Neural progenitor cell (in vitro differentiated cells): ENCODE data around the gene KAT2B. TPM values are rescaled to one million over a fixed set of nuclear protein-coding genes. Genes with fewer than 3 reads are reported as not detected.

ENCODE experiments used
- DNase-seq: peaks from one replicate; pipeline ENCODE4 v3.0.0-alpha.2; 2016; ENCODE audit warnings: low spot score
- H2AFZ ChIP-seq: fragments of 200-600 bp; sonication (generic); replicated peaks from 2 replicates; pipeline ENCODE4 v1.6.1; 2016; ENCODE audit warnings: antibody characterized with exemption
- H3F3A ChIP-seq: fragments of 200-600 bp; sonication (generic); 2 replicates; pipeline ENCODE4 v1.6.1; 2016; ENCODE audit warnings: antibody characterized with exemption, low read depth
- H3K27ac ChIP-seq: fragments of 200-600 bp; sonication (generic); 2 replicates; pipeline ENCODE4 v1.5.1; 2016; ENCODE audit warnings: mild to moderate bottlenecking
- H3K27me3 ChIP-seq: fragments of 200-600 bp; sonication (generic); 2 replicates; pipeline ENCODE4 v1.6.1; 2016; ENCODE audit warnings: mild to moderate bottlenecking, moderate library complexity
- H3K36me3 ChIP-seq: fragments of 200-600 bp; sonication (generic); 2 replicates; pipeline ENCODE4 v1.5.1; 2016
- H3K4me1 ChIP-seq: fragments of 200-600 bp; sonication (generic); 2 replicates; pipeline ENCODE4 v1.6.1; 2016; ENCODE audit warnings: mixed run types
- H3K4me2 ChIP-seq: fragments of 200-600 bp; sonication (generic); 2 replicates; pipeline ENCODE4 v1.6.1; 2016
- H3K4me3 ChIP-seq: fragments of 200-600 bp; sonication (generic); 2 replicates; pipeline ENCODE4 v1.5.1; 2016
- H3K79me2 ChIP-seq: fragments of 200-600 bp; sonication (generic); 2 replicates; pipeline ENCODE4 v1.6.1; 2016; ENCODE audit warnings: low read depth
- H3K9ac ChIP-seq: fragments of 200-600 bp; sonication (generic); 2 replicates; pipeline ENCODE4 v1.6.1; 2016
- H3K9me3 ChIP-seq: fragments of 200-600 bp; sonication (generic); 2 replicates; pipeline ENCODE4 v1.5.1; 2016; ENCODE audit warnings: low read depth
- H4K20me1 ChIP-seq: fragments of 200-600 bp; sonication (generic); 2 replicates; pipeline ENCODE4 v1.6.1; 2016; ENCODE audit warnings: low read depth
- H3K27ac Mint-ChIP-seq: 3 replicates; pipeline ENCODE4 v1.8.0; 2021; ENCODE audit warnings: mixed read lengths
- H3K27me3 Mint-ChIP-seq: 2 replicates; pipeline ENCODE4 v1.8.0; 2022; ENCODE audit warnings: low read depth, mild to moderate bottlenecking, inconsistent platforms, moderate library complexity, mixed read lengths; ENCODE audit not compliant: insufficient read depth
- H3K36me3 Mint-ChIP-seq: 3 replicates; pipeline ENCODE4 v1.8.0; 2021; ENCODE audit warnings: mixed read lengths
- H3K4me1 Mint-ChIP-seq: 3 replicates; pipeline ENCODE4 v1.8.0; 2021; ENCODE audit warnings: mixed read lengths
- H3K4me3 Mint-ChIP-seq: 3 replicates; pipeline ENCODE4 v1.8.0; 2021; ENCODE audit warnings: mild to moderate bottlenecking, moderate library complexity, mixed read lengths
- H3K9me3 Mint-ChIP-seq: 3 replicates; pipeline ENCODE4 v1.8.0; 2020; ENCODE audit warnings: mixed read lengths
- EZH2 ChIP-seq: fragments of 200-600 bp; sonication (generic); IDR thresholded peaks from 2 replicates; pipeline ENCODE4 v1.6.1; 2017; ENCODE audit warnings: antibody characterized with exemption, mild to moderate bottlenecking, moderate library complexity
- EZH2phosphoT487 ChIP-seq: fragments of 200-600 bp; sonication (generic); IDR thresholded peaks from 2 replicates; pipeline ENCODE4 v1.6.1; 2017; ENCODE audit warnings: antibody characterized with exemption
- total RNA-seq: library from RNA; depleted of rRNA; stranded (reverse); fragments of >200 nt; gene quantifications from 2 replicates; pipeline ENCODE4 v1.2.3, GENCODE V29; 2015; ENCODE audit warnings: low replicate concordance
- TF ChIP-seq, protein P1 (sequence below): fragments of 200-600 bp; sonication (generic); IDR thresholded peaks from 2 replicates; pipeline ENCODE4 v1.5.1; 2017; ENCODE audit warnings: antibody characterized with exemption, mild to moderate bottlenecking

The KAT2B gene
- total RNA-seq, 1 donor from 2014 or later = 21.6 TPM

DNA sequence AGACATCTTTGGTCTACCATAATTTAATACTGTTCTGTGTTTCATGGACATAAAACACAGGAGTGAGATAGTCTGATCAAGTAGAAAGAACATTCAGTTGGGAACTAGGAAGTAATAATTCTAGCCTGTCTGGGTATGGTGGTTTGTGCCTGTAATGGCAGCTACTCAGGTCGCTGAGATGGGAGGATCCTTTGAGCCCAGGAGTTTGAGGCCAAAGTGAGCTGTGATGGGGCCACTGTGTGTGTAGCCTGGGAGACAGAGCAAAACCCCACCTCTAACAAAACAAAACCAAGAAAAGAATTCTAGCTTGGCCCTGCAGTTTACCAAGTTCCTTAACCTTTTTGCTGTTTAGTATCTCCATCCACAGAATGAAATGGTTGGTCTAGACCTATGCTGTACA is 36.8 kb downstream of the KAT2B start:
- Mint-ChIP-seq H3K4me1 (peaks cover 37% of the 10 kb centered on the region), H3K36me3 (no peaks in the 10 kb centered on the region), H3K4me3 (no peak overlapping the region), H3K27ac (no peak overlapping the region), H3K9me3 (no peaks in the 10 kb centered on the region), H3K27me3 (no peaks in the 10 kb centered on the region)
- Histone ChIP-seq H3K9me3 (no peaks in the 10 kb centered on the region), H4K20me1 (no peaks in the 10 kb centered on the region), H3K9ac (no peak overlapping the region), H3K4me3 (no peak overlapping the region), H3K4me2 (no peak overlapping the region), H3K36me3 (no peaks in the 10 kb centered on the region), H3K27ac (no peak overlapping the region), H3K79me2 (no peaks in the 10 kb centered on the region), H3K4me1 (peaks cover 73% of the 10 kb centered on the region), H2AFZ (no peak overlapping the region), H3K27me3 (no peaks in the 10 kb centered on the region), H3F3A (peaks cover 29% of the 10 kb centered on the region)
- TF ChIP-seq EZH2 (no peak), EZH2phosphoT487 (no peak)
- DNase-seq = no peak

DNA sequence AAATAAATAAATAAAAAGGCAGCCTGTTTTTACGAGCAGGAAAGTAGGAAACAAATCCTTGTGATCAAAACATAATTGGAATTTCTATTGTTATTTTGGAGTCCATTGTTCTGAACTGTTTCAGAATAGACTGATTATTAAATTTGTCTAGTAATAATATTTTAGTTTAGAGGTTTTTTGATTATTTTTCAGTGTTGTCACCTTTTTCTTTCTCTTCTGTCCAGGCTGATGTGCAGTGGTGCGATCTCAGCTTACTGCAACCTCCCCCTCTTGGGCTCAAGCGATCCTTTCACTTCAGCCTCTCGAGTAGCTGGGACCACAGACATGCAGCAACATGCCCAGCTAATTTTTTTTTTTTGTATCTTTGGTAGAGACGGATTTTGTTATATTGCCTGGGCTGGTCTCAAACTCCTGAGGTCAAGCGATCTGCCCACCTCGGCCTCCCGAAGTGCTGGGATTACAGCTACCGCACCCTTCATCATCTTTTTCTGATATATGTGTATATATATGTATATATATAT is 38.0 kb downstream of the KAT2B start:
- H3K4me2 ChIP-seq = no peak overlapping the region
- H3K36me3 ChIP-seq = no peaks in the 10 kb centered on the region
- H3K27me3 Mint-ChIP-seq = no peaks in the 10 kb centered on the region
- DNase-seq = no peak
- H3K9me3 ChIP-seq = no peaks in the 10 kb centered on the region
- no peak overlapping the region for H3K4me3 Mint-ChIP-seq
- no peaks in the 10 kb centered on the region for H3K9me3 Mint-ChIP-seq
- TF ChIP-seq, protein P1, sequence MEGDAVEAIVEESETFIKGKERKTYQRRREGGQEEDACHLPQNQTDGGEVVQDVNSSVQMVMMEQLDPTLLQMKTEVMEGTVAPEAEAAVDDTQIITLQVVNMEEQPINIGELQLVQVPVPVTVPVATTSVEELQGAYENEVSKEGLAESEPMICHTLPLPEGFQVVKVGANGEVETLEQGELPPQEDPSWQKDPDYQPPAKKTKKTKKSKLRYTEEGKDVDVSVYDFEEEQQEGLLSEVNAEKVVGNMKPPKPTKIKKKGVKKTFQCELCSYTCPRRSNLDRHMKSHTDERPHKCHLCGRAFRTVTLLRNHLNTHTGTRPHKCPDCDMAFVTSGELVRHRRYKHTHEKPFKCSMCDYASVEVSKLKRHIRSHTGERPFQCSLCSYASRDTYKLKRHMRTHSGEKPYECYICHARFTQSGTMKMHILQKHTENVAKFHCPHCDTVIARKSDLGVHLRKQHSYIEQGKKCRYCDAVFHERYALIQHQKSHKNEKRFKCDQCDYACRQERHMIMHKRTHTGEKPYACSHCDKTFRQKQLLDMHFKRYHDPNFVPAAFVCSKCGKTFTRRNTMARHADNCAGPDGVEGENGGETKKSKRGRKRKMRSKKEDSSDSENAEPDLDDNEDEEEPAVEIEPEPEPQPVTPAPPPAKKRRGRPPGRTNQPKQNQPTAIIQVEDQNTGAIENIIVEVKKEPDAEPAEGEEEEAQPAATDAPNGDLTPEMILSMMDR = no peak
- no peak for TF ChIP-seq EZH2phosphoT487
- no peak overlapping the region for H3K27ac ChIP-seq
- H3K27ac Mint-ChIP-seq = no peak overlapping the region
- H3F3A ChIP-seq = peaks cover 17% of the 10 kb centered on the region
- H3K79me2 ChIP-seq = no peaks in the 10 kb centered on the region
- H3K9ac ChIP-seq = no peak overlapping the region
- H2AFZ ChIP-seq = no peak overlapping the region
- no peak overlapping the region for H3K4me3 ChIP-seq
- no peaks in the 10 kb centered on the region for H3K27me3 ChIP-seq
- H3K4me1 Mint-ChIP-seq = peaks cover 28% of the 10 kb centered on the region
- peaks cover 61% of the 10 kb centered on the region for H3K4me1 ChIP-seq
- H3K36me3 Mint-ChIP-seq = no peaks in the 10 kb centered on the region
- no peaks in the 10 kb centered on the region for H4K20me1 ChIP-seq

DNA sequence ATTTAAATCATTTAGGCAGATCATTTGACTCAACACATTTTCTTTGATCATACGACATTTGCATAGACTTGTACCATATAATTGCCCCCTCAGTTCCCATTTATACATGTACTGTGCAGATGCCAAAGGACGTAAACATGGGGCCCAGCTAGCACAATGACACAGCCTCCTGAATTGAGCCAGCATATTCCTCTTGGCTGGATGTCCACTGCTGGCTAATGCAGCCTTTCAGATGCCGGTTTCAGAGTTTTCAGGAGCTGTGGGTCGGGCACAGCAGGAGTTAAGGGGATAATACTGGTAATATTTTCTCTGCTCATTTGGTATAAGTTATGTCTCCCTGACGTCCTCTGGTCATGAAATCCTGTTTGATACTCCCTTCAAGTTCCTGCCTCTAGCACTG is 39.4 kb downstream of the KAT2B start:
- Histone ChIP-seq H3K27ac (no peak overlapping the region), H3K4me1 (peaks cover 48% of the 10 kb centered on the region), H3K36me3 (no peaks in the 10 kb centered on the region), H2AFZ (no peak overlapping the region), H3K27me3 (no peaks in the 10 kb centered on the region), H4K20me1 (no peaks in the 10 kb centered on the region), H3K4me3 (no peak overlapping the region), H3K4me2 (no peak overlapping the region), H3F3A (peaks cover 3% of the 10 kb centered on the region), H3K9me3 (no peaks in the 10 kb centered on the region), H3K9ac (no peak overlapping the region), H3K79me2 (no peaks in the 10 kb centered on the region)
- Mint-ChIP-seq H3K4me1 (peaks cover 21% of the 10 kb centered on the region), H3K36me3 (no peaks in the 10 kb centered on the region), H3K27me3 (peaks cover 2% of the 10 kb centered on the region), H3K27ac (no peak overlapping the region), H3K4me3 (no peak overlapping the region), H3K9me3 (no peaks in the 10 kb centered on the region)
- DNase-seq = no peak
- TF ChIP-seq EZH2 (no peak), EZH2phosphoT487 (no peak)
- TF ChIP-seq, protein P1 = no peak

DNA sequence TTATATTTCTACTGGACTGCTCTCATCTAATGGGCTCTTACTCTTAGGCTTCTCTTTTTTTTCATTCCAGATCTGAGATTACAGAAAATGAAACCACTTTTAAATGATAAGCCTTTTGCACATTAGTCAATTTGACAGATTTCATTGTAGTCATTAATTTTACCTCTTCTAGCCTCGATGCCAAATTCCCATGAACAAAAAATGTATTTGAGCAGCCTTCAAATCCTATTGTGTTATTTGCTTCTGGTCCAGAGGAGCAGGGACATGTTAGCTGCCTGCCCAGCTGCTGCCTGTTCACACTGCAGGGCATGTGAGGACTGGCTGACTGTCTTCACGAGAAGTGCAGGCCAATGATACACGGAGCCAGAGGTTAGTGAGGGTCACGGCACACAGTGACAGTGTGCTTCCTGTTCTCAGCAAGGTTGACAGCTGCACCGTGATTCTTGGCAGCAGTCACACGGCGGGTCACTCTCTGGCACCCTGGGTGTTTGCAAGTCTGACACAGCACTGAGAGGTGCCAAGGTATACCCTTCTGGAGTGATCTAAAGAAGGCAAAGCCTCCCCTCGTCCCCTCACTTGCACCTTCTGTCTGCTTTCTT is 40.8 kb downstream of the KAT2B start:
- no peaks in the 10 kb centered on the region for H3F3A ChIP-seq
- no peak overlapping the region for H3K4me2 ChIP-seq
- H3K27ac ChIP-seq = no peak overlapping the region
- H2AFZ ChIP-seq = no peak overlapping the region
- no peaks in the 10 kb centered on the region for H3K79me2 ChIP-seq
- Mint-ChIP-seq H3K9me3 (no peaks in the 10 kb centered on the region), H3K36me3 (no peaks in the 10 kb centered on the region), H3K27me3 (peaks cover 2% of the 10 kb centered on the region), H3K4me1 (peaks cover 21% of the 10 kb centered on the region), H3K4me3 (no peak overlapping the region), H3K27ac (no peak overlapping the region)
- no peaks in the 10 kb centered on the region for H3K9me3 ChIP-seq
- no peak for DNase-seq
- peaks cover 40% of the 10 kb centered on the region for H3K4me1 ChIP-seq
- H3K27me3 ChIP-seq = no peaks in the 10 kb centered on the region
- no peak overlapping the region for H3K9ac ChIP-seq
- no peaks in the 10 kb centered on the region for H3K36me3 ChIP-seq
- TF ChIP-seq EZH2 (no peak), EZH2phosphoT487 (no peak)
- TF ChIP-seq, protein P1 = no peak
- H3K4me3 ChIP-seq = no peak overlapping the region
- H4K20me1 ChIP-seq = no peaks in the 10 kb centered on the region
